Airway epithelial cell (primary cell): Measurements from ENCODE around the gene RPS27L. TPM values are rescaled to one million over a fixed set of nuclear protein-coding genes. Genes with fewer than 3 reads are reported as not detected.

Source experiments
- total RNA-seq: library from RNA; depleted of rRNA; stranded (reverse); fragments of >200 nt; gene quantifications from 2 replicates; pipeline ENCODE4 v1.2.3, GENCODE V29; 2015

RPS27L gene
- total RNA-seq = 86.6 and 89.6 TPM in 2 replicates

GRCh38 chr15:63157118-63157843 lies at the start of gene RPS27L:
TSS of gene RPS27L (minus strand) at chr15:63157477. CDS start at chr15:63157405, 72 bp downstream.

GRCh38 chr15:63188926-63189871 lies 31.9 kb upstream of the RPS27L start, which contains the start of gene RAB8B:
TSS of gene RAB8B (plus strand) at chr15:63189606. CDS start at chr15:63189625, 19 bp downstream.

GRCh38 chr15:63121382-63122001 lies 35.8 kb downstream of the RPS27L start, which contains the start of gene LACTB:
TSS of gene LACTB (plus strand) at chr15:63121861. CDS start at chr15:63121872, 11 bp downstream.

Other genes with a start within 250 kb of the RPS27L start
- 138 and 149 TPM in 2 replicates for gene TPM1, start 114.7 kb downstream of the RPS27L start, total RNA-seq
- gene LACTB, start 35.6 kb downstream of the RPS27L start, total RNA-seq = 12.5 and 12.8 TPM in 2 replicates
- 4.9 and 8.3 TPM in 2 replicates for gene RAB8B, start 32.1 kb upstream of the RPS27L start, total RNA-seq
- 1.9 and 3.2 TPM in 2 replicates for gene APH1B, start 120.1 kb upstream of the RPS27L start, total RNA-seq
- 113 and 131 TPM in 2 replicates for gene CA12, start 224.4 kb upstream of the RPS27L start, total RNA-seq